Urinary bladder (tissue), 4 donors: Measurements from ENCODE around the gene ZBTB20. TPM values are rescaled to one million over a fixed set of nuclear protein-coding genes. Genes with fewer than 3 reads are reported as not detected.
A peak's percentile ranks its signal among the peaks of the same experiment; 100 is the strongest.

Experiments used
- DNase-seq: peaks from one replicate; pipeline ENCODE4 v3.0.0-alpha.2; 2015; ENCODE audit errors: extremely low spot score
- H3K27ac ChIP-seq: one replicate; pipeline ENCODE4 v1.5.1; 2013; ENCODE audit warnings: low read depth, mild to moderate bottlenecking, moderate library complexity
- H3K36me3 ChIP-seq: one replicate; pipeline ENCODE4 v1.6.1; 2013; ENCODE audit warnings: mild to moderate bottlenecking, moderate library complexity; ENCODE audit not compliant: insufficient read depth
- H3K4me1 ChIP-seq: one replicate; pipeline ENCODE4 v1.6.1; 2013; ENCODE audit warnings: mild to moderate bottlenecking, moderate library complexity; ENCODE audit not compliant: insufficient read depth
- H3K4me3 ChIP-seq: one replicate; pipeline ENCODE4 v1.5.1; 2013; ENCODE audit warnings: low read depth, low read length
- WGBS: extraction: QIAGEN DNeasy Blood & Tissue Kit; methylation state at CpG from one replicate; pipeline ENCODE4 v1.1.7; 2013; 5-methylcytosine and 5-hydroxymethylcytosine counted together
- polyA plus RNA-seq: library from polyadenylated mRNA; stranded (reverse); fragments of 200-250 nt; gene quantifications from one replicate; pipeline ENCODE4 v1.2.3, GENCODE V29; 2013
- total RNA-seq: library from RNA; depleted of rRNA; stranded (reverse); fragments of >200 nt; gene quantifications from one replicate; pipeline ENCODE4 v1.2.3, GENCODE V29; 2014
- donor health status: healthy with polysubstance abuse.
- donor health status: healthy.

The ZBTB20 gene
- total and polyA plus RNA-seq, 2 donors: 1.5 to 99.9 TPM

DNA sequence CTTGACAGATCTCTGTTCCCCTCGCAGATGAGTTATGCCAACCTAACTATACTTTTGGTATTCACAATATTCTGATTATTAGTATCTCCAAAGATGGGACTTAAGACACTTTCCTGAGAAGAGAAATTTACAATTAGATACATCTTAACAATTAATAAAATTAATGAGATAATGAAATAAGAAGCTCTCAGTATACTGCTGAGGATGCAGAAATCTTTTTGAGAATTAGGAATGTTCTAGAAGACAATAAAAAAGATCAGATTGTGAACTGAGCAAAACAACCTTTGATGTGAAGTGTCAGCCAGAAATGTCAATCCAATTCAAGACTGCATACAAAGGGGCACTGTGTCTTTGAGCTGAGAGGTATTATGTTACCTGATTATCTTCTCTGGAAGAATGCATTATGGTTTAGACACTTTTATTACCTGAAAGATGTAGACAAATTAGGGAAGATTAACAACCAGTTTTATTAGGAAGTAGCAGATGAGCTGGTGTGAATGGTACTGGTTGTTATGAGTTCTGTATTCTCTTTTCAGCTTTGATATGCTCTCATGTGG lies 590.4 kb downstream of the ZBTB20 start:
- Histone ChIP-seq H3K36me3 (no peaks in the 10 kb centered on the region), H3K4me1 (no peaks in the 10 kb centered on the region), H3K27ac (no peak overlapping the region), H3K4me3 (no peak overlapping the region)
- WGBS: 99% methylated on average over 1 of the region's 1 CpG
- no peak for DNase-seq

DNA sequence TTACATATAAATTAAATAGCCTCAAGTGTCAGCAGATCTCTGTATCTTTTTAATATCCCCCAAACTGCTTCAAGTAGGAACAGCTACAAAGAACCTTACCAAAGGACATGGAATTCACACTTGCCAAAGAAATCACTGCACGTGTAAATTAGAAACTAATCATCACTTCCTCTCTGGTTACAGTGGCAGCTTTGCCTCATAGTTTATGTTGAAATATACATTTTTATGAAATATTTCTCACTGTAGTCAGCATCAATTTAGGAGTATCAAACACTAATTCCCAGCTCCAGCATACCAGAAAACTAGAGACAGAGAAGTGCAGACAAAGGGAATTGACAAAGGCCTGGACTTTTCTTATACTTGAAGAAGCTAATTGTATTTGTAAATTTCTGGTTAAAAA lies 592.4 kb downstream of the ZBTB20 start:
- Histone ChIP-seq H3K27ac (no peak overlapping the region), H3K4me1 (no peaks in the 10 kb centered on the region), H3K4me3 (no peak overlapping the region), H3K36me3 (no peaks in the 10 kb centered on the region)
- no peak for DNase-seq
- 77% methylated on average over 1 of the region's 1 CpG for WGBS

DNA sequence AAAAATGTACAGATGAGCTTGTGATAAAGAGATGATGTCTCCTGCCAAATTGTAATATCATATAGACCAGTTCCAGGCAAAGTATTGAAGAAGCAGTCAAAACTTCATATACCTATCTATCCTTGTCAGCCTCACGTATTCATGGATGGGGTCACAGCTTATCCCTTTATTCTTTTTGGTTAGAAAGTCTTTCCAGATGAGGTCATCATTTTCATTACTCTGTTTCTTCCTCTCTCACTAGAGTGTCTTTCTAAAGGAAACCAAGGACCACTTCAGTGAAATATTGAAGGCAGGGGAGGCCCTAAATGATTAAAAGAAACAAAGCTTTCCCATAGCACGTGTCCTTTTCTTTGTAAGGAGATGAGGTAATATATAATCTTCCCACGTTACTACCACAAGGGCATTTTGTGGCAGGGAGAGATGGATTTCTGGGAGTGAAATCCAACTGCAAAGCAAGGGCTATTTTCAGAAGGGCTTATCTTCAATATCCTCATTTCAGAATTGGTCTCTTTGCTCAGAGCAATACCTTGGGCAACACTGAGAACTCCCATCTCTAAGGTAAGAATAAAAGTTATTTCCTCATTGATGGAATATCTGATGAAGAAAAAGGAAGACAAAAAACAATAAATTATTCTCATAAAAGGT lies 593.0 kb downstream of the ZBTB20 start:
- Histone ChIP-seq H3K27ac (no peak overlapping the region), H3K4me1 (no peaks in the 10 kb centered on the region), H3K36me3 (no peaks in the 10 kb centered on the region), H3K4me3 (no peak overlapping the region)
- WGBS: 75% methylated on average over 3 of the region's 3 CpGs
- no peak for DNase-seq

DNA sequence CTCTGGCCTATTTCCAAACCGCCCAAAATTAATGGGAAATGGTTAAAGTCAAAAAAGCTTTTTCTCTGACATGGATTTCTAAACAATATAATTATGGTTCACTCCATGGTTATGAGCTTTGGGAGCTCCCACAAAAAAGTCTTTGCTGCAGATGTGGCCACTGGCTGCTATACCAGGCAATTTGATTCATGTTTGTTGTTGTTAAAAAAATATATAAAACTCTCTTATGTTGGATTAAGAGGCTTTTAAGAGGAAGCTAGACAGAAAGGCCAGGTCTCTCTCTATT lies 594.6 kb downstream of the ZBTB20 start:
- no peak overlapping the region for H3K4me3 ChIP-seq
- no peak for DNase-seq
- no peaks in the 10 kb centered on the region for H3K36me3 ChIP-seq
- H3K4me1 ChIP-seq: no peaks in the 10 kb centered on the region
- WGBS: 84% methylated on average over 1 of the region's 1 CpG
- H3K27ac ChIP-seq: no peak overlapping the region

DNA sequence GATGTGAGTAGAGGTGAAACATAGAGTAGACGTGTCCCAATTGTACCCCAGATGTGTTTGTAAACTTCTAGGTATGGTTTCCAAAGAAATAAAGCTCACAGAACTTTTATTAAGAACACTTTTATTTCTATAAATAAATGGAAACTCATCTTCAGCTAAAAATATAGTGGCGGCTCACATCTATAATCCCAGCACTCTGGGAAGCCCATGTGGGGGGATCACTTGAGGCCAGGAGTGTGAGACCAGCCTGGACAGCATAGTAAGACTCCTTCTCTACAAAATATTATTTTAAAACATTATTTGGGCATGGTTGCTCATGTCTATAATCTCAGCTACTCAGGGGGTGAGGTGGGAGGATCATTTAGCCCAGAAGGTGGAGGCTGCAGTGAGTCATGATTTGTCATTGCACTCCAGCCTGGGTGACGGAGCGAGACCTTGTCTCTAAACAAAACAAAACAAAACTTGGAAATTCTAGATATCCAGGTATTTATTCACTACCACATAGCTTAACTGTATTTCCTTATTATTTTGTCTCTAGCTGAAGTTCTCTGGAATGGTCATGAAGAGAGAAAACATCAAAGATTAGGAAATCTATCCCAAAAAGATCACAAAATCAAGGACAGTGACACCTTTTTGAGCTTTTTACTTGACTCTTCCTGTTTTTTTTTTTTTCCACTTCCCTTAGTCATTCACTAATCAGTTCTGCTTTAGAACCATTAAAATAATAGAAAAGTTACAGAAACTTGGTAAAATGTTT lies 595.1 kb downstream of the ZBTB20 start:
- DNase-seq: no peak
- WGBS: 93% methylated on average over 4 of the region's 4 CpGs
- no peaks in the 10 kb centered on the region for H3K4me1 ChIP-seq
- H3K36me3 ChIP-seq: no peaks in the 10 kb centered on the region
- no peak overlapping the region for H3K4me3 ChIP-seq
- no peak overlapping the region for H3K27ac ChIP-seq

DNA sequence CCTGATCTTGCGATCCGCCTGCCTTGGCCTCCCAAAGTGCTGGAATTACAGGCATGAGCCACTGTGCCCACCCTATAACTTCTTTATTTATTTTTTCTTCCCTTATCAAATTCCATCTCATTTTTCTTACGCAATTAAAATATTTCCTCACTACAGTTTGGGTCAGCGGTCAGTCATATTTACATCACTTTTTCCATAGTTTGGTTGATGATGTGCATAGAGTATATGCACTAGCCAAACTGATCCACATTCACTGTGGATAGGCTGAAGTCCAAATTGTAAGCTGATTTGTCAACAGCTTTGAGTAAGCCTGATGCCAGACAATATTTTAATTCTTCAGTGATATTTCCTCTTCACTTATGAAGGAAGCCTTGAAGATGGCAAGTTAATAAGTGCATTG lies 596.9 kb downstream of the ZBTB20 start:
- no peak overlapping the region for H3K4me3 ChIP-seq
- H3K36me3 ChIP-seq: no peaks in the 10 kb centered on the region
- no peaks in the 10 kb centered on the region for H3K4me1 ChIP-seq
- no peak for DNase-seq
- WGBS: 88% methylated on average over 4 of the region's 4 CpGs
- no peak overlapping the region for H3K27ac ChIP-seq

- Histone ChIP-seq H3K4me3 (no peak overlapping the region), H3K36me3 (no peaks in the 10 kb centered on the region), H3K27ac (no peak overlapping the region), H3K4me1 (no peaks in the 10 kb centered on the region)
- 91% methylated on average over 1 of the region's 1 CpG for WGBS
- no peak for DNase-seq
Observed at GRCh38 chr3:114545193-114545592, 601.9 kb downstream of the ZBTB20 start.

GRCh38 chr3:114542359-114542758 lies 604.7 kb downstream of the ZBTB20 start:
- WGBS: 43% methylated on average over 1 of the region's 1 CpG
- no peak overlapping the region for H3K4me3 ChIP-seq
- DNase-seq: no peak
- H3K27ac ChIP-seq: no peak overlapping the region
- H3K36me3 ChIP-seq: no peaks in the 10 kb centered on the region
- H3K4me1 ChIP-seq: no peaks in the 10 kb centered on the region

- DNase-seq: no peak
- no peaks in the 10 kb centered on the region for H3K4me1 ChIP-seq
- H3K27ac ChIP-seq: no peak overlapping the region
- no peak overlapping the region for H3K4me3 ChIP-seq
- 87% methylated on average over 5 of the region's 5 CpGs for WGBS
- no peaks in the 10 kb centered on the region for H3K36me3 ChIP-seq
Observed at GRCh38 chr3:114539525-114539924, 607.6 kb downstream of the ZBTB20 start.

GRCh38 chr3:114538211-114538610 lies 608.9 kb downstream of the ZBTB20 start:
- Histone ChIP-seq H3K4me1 (no peaks in the 10 kb centered on the region), H3K36me3 (no peaks in the 10 kb centered on the region), H3K4me3 (no peak overlapping the region), H3K27ac (no peak overlapping the region)
- 90% methylated on average over 2 of the region's 2 CpGs for WGBS
- DNase-seq: no peak

- Histone ChIP-seq H3K4me1 (no peaks in the 10 kb centered on the region), H3K27ac (no peak overlapping the region), H3K4me3 (no peak overlapping the region), H3K36me3 (no peaks in the 10 kb centered on the region)
- 95% methylated on average over 3 of the region's 3 CpGs for WGBS
- no peak for DNase-seq
Observed at GRCh38 chr3:114528517-114528916, 618.6 kb downstream of the ZBTB20 start.

- 57% methylated on average over 1 of the region's 1 CpG for WGBS
- no peak overlapping the region for H3K4me3 ChIP-seq
- no peak for DNase-seq
- no peaks in the 10 kb centered on the region for H3K4me1 ChIP-seq
- H3K27ac ChIP-seq: no peak overlapping the region
- no peaks in the 10 kb centered on the region for H3K36me3 ChIP-seq
Observed at GRCh38 chr3:114527036-114527644, 619.9 kb downstream of the ZBTB20 start.

DNA sequence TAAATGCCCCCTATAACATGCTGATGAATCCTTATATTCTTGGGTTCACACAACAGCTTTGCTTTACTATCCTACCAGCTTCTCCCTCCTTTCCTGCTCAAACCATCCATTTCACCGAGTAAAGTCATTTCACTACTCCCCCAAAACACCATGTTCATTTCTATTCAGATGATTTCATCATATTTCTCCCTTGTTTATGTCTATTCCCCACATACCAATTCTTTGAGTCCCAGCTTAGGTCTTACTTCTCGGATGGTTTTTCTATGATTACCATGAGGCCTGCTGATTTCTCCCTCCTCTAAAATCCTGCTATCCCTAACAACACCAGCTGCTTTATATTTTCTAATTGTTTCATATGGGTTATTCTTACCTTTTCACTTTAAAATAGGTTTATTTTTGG lies 621.8 kb downstream of the ZBTB20 start:
- Histone ChIP-seq H3K4me1 (no peaks in the 10 kb centered on the region), H3K4me3 (no peak overlapping the region), H3K36me3 (no peaks in the 10 kb centered on the region), H3K27ac (no peak overlapping the region)
- 96% methylated on average over 2 of the region's 2 CpGs for WGBS
- no peak for DNase-seq

DNA sequence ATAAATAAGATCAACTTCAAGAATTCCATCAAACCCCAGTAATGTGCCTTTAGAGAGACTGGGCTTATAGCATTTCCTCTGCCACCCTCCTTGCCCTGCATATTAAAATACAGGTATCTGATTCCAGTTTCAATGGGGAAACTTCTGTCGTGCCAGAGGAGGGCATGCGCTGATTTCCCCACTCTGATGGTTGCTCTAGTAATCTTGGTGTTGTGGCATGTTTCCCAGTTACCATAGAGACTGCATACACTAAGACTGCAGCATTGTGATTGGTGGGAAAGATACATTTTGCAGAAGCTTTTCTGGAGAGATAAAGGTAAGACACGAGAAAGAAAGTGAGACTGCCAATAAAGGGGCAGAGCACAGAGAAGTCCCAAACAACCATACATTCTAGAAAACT lies 627.7 kb downstream of the ZBTB20 start:
- Histone ChIP-seq H3K4me1 (peaks cover 1% of the 10 kb centered on the region), H3K36me3 (peaks cover 1% of the 10 kb centered on the region), H3K4me3 (no peak overlapping the region), H3K27ac (no peak overlapping the region)
- DNase-seq: peak; percentile 42
- WGBS: 22% methylated on average over 3 of the region's 3 CpGs
